ENCODE results near the gene MAP6.

- TF ChIP-seq MAX (IDR thresholded peaks at IDR 0.05; ENCODE audit: low read depth, low read length) (no peak), CREM (IDR thresholded peaks at IDR 0.05; ENCODE audit: low read depth) (no peak), HDAC2 (IDR thresholded peaks at IDR 0.05) (no peak), CTCF (IDR thresholded peaks at IDR 0.05 in 2 of 3, conservative IDR thresholded peaks at IDR 0.05 in 1 of 3; ENCODE audit: control insufficient read depth in 2 of 3, extremely low read depth in 1 of 3, insufficient read depth in 1 of 3, low read depth in 3 of 3, low read length in 3 of 3) (no peak), GABPA (IDR thresholded peaks at IDR 0.05; ENCODE audit: low read depth) (no peak), RAD21 (IDR thresholded peaks at IDR 0.05; ENCODE audit: insufficient read depth, low read depth, low read length) (no peak), TBL1XR1 (IDR thresholded peaks at IDR 0.05; ENCODE audit: low read depth, low read length) (no peak), EZH2 (IDR thresholded peaks at IDR 0.05; ENCODE audit: borderline replicate concordance, control insufficient read depth, low read depth, low read length) (no peak), ZNF217 (IDR thresholded peaks at IDR 0.05) (no peak), ZZZ3 (IDR thresholded peaks at IDR 0.05; ENCODE audit: control insufficient read depth, insufficient read length, low read depth) (no peak), YY1 (IDR thresholded peaks at IDR 0.05; ENCODE audit: low read depth, low read length) (no peak), EGR1 (IDR thresholded peaks at IDR 0.05; ENCODE audit: borderline replicate concordance in 1 of 2, low read depth in 2 of 2, low read length in 2 of 2) (no peak), BACH1 (IDR thresholded peaks at IDR 0.05; ENCODE audit: borderline replicate concordance) (no peak)
- TF ChIP-seq, protein P1, sequence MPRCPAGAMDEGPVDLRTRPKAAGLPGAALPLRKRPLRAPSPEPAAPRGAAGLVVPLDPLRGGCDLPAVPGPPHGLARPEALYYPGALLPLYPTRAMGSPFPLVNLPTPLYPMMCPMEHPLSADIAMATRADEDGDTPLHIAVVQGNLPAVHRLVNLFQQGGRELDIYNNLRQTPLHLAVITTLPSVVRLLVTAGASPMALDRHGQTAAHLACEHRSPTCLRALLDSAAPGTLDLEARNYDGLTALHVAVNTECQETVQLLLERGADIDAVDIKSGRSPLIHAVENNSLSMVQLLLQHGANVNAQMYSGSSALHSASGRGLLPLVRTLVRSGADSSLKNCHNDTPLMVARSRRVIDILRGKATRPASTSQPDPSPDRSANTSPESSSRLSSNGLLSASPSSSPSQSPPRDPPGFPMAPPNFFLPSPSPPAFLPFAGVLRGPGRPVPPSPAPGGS (IDR thresholded peaks at IDR 0.05; ENCODE audit: borderline replicate concordance, insufficient read depth, low read depth, low read length, poor library complexity, severe bottlenecking) = no peak
Measured at GRCh38 chr11:75679566-75679965, 10.7 kb upstream of the MAP6 start.

Data from GM12878 (cell line).